ENCODE measurements around the gene RGP1. TPM values are rescaled to one million over a fixed set of nuclear protein-coding genes. Genes with fewer than 3 reads are reported as not detected.
A peak's percentile ranks its signal among the peaks of the same experiment; 100 is the strongest.

RGP1 gene
- total RNA-seq, 1 donor from 2014 or later: 51.4 TPM

DNA sequence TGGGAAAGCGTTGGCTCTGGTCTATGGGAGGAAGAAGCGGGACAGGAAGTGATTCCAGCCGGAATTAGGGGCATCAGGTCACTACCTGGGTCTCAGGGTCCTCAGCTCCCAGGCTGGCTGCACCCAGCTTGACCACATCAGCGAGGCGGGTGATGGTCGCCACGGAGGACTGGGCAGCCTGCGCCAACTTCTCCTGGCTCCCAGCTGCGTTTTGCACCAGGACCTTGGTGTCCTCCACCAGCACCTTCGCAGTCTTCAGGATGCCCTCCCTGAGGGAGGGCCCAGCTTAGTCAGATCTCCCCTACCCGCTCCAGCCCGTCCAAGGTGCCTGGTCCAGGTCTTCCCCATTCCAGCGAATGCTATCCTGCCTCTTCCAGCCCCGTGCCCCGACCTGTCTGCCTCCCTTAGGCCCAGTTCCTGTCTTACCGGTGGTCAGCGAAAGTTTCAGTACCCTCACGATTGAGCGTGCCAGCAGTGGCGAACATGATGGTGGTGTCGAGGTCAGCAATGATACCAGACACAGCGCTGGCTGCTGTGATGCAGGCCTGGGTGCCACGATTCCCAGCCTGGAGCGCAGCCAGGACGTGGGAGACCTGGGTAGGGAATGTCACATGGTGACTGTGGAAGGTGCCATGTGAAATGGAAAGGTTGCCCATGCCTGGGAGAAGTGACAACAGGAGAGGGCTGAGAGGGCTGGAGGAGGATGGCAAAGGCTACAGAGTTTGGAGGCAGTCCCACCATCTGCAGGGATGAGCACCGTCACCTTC, 45.0 kb upstream of the RGP1 start:
- DNase-seq (ENCODE audit: low spot score): no peak
- peak overlapping the region; percentile 70 for H3K4me3 Mint-ChIP-seq (ENCODE audit: unreplicated experiment)
- H3K27me3 Mint-ChIP-seq (ENCODE audit: unreplicated experiment): peaks cover 8% of the 10 kb centered on the region
- H3K4me1 Mint-ChIP-seq (ENCODE audit: unreplicated experiment): no peaks in the 10 kb centered on the region
- H3K27ac Mint-ChIP-seq (ENCODE audit: unreplicated experiment): peak overlapping the region; percentile 30
- TF ChIP-seq CTCF (IDR thresholded peaks at IDR 0.05; ENCODE audit: unreplicated experiment): no peak
- no peaks in the 10 kb centered on the region for H3K9me3 Mint-ChIP-seq (ENCODE audit: unreplicated experiment)
- H3K36me3 Mint-ChIP-seq (ENCODE audit: low read depth, unreplicated experiment): peaks cover 59% of the 10 kb centered on the region

DNA sequence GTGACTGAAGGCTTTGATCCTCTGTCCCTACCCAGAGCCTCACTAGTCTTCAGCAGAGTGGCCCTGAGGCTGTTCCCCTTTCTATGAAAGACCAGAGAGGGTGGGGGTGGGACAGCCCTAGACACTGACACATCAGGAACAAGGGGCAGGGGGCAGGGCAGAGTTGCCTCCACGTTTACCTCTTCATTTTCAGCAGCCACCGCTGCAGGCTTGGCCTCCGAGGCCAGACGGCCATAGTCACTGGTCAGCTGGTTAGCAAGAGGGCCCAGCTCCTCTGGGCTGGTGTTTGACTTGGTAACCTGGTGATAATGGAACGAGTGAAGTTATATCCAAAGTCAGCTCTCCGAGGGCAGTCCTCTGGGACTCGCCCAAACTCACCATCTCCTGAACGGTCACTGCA, 43.7 kb upstream of the RGP1 start:
- no peak for TF ChIP-seq CTCF (IDR thresholded peaks at IDR 0.05; ENCODE audit: unreplicated experiment)
- H3K36me3 Mint-ChIP-seq (ENCODE audit: low read depth, unreplicated experiment): peaks cover 65% of the 10 kb centered on the region
- H3K9me3 Mint-ChIP-seq (ENCODE audit: unreplicated experiment): no peaks in the 10 kb centered on the region
- H3K27ac Mint-ChIP-seq (ENCODE audit: unreplicated experiment): no peak overlapping the region
- H3K27me3 Mint-ChIP-seq (ENCODE audit: unreplicated experiment): peaks cover 8% of the 10 kb centered on the region
- no peaks in the 10 kb centered on the region for H3K4me1 Mint-ChIP-seq (ENCODE audit: unreplicated experiment)
- H3K4me3 Mint-ChIP-seq (ENCODE audit: unreplicated experiment): no peak overlapping the region
- DNase-seq (ENCODE audit: low spot score): no peak

- H3K4me3 Mint-ChIP-seq (ENCODE audit: unreplicated experiment): no peak overlapping the region
- H3K27me3 Mint-ChIP-seq (ENCODE audit: unreplicated experiment): peaks cover 8% of the 10 kb centered on the region
- TF ChIP-seq CTCF (IDR thresholded peaks at IDR 0.05; ENCODE audit: unreplicated experiment): no peak
- no peak overlapping the region for H3K27ac Mint-ChIP-seq (ENCODE audit: unreplicated experiment)
- no peaks in the 10 kb centered on the region for H3K9me3 Mint-ChIP-seq (ENCODE audit: unreplicated experiment)
- H3K4me1 Mint-ChIP-seq (ENCODE audit: unreplicated experiment): no peaks in the 10 kb centered on the region
- peaks cover 70% of the 10 kb centered on the region for H3K36me3 Mint-ChIP-seq (ENCODE audit: low read depth, unreplicated experiment)
- no peak for DNase-seq (ENCODE audit: low spot score)
Observed at GRCh38 chr9:35705836-35706430, 43.2 kb upstream of the RGP1 start.

DNA sequence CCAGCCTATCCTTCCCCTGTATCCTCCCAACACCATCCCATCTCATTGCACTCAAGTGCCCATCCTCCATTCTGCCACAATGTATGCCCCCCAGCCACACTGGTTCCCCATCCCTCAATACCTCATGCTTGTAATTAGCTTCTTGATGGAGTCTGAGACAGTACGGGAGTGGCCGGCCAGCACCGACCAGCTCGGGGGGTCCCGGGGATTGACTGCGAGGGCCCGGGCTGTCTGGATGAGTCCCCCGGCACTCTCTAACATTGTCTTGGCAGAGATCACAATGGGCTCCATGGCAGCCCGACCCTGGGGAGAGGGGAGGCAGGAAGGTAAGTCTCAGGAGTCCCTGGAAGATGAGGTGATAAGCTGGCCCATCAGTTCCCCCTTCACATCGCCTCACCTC, 42.1 kb upstream of the RGP1 start:
- Mint-ChIP-seq H3K9me3 (ENCODE audit: unreplicated experiment) (no peaks in the 10 kb centered on the region), H3K36me3 (ENCODE audit: low read depth, unreplicated experiment) (peaks cover 78% of the 10 kb centered on the region), H3K27ac (ENCODE audit: unreplicated experiment) (no peak overlapping the region), H3K27me3 (ENCODE audit: unreplicated experiment) (peaks cover 8% of the 10 kb centered on the region), H3K4me1 (ENCODE audit: unreplicated experiment) (no peaks in the 10 kb centered on the region), H3K4me3 (ENCODE audit: unreplicated experiment) (peak overlapping the region; percentile 59)
- DNase-seq (ENCODE audit: low spot score): no peak
- no peak for TF ChIP-seq CTCF (IDR thresholded peaks at IDR 0.05; ENCODE audit: unreplicated experiment)

GRCh38 chr9:35708146-35708545, 40.9 kb upstream of the RGP1 start:
- Mint-ChIP-seq H3K4me1 (ENCODE audit: unreplicated experiment) (no peaks in the 10 kb centered on the region), H3K27ac (ENCODE audit: unreplicated experiment) (no peak overlapping the region), H3K36me3 (ENCODE audit: low read depth, unreplicated experiment) (peaks cover 78% of the 10 kb centered on the region), H3K27me3 (ENCODE audit: unreplicated experiment) (peaks cover 5% of the 10 kb centered on the region), H3K4me3 (ENCODE audit: unreplicated experiment) (no peak overlapping the region), H3K9me3 (ENCODE audit: unreplicated experiment) (no peaks in the 10 kb centered on the region)
- no peak for DNase-seq (ENCODE audit: low spot score)
- TF ChIP-seq CTCF (IDR thresholded peaks at IDR 0.05; ENCODE audit: unreplicated experiment): no peak
